AG04450 (cell line): ENCODE measurements around the gene ZCCHC7. TPM values are rescaled to one million over a fixed set of nuclear protein-coding genes. Genes with fewer than 3 reads are reported as not detected.

Source experiments
- polyA plus RNA-seq: library from polyadenylated mRNA; depleted of rRNA; stranded (reverse); fragments of >200 nt; gene quantifications from 2 replicates; pipeline ENCODE4 v1.2.3, GENCODE V29; 2011; rRNA removed
- small RNA-seq: library from RNA; depleted of rRNA; stranded (forward); fragments of <200 nt; gene quantifications from one replicate; pipeline ENCODE3, GENCODE V24; 2012; ENCODE audit warnings: low read depth; ENCODE audit not compliant: insufficient read length

Gene ZCCHC7
- polyA plus RNA-seq, 1 experiment = 21.6 TPM

Small RNA genes lying within 50 kb of the gene (small RNA-seq; reads per million reads assigned to genes)
- gene AL512604.1 = not detected
- not detected for gene RF00019
- gene RNU6-677P = not detected

Other genes starting within 250 kb of the ZCCHC7 start
- gene PAX5, start 86.3 kb upstream of the ZCCHC7 start, polyA plus RNA-seq = not detected in 2 replicates